GM18505 (cell line): Measurements from ENCODE around the gene LPCAT4.

Experiments
- ATAC-seq: cut with Tn5 transposase; IDR thresholded peaks from one replicate; pipeline ENCODE4 v1.9.1; 2021; ENCODE audit not compliant: unreplicated experiment
- POLR2A ChIP-seq: IDR thresholded peaks from 4 replicates; pipeline ENCODE4 v1.6.1; 2011; ENCODE audit warnings: borderline replicate concordance; ENCODE audit not compliant: insufficient read depth, insufficient read length; ENCODE audit errors: extremely low read depth

Gene LPCAT4

DNA sequence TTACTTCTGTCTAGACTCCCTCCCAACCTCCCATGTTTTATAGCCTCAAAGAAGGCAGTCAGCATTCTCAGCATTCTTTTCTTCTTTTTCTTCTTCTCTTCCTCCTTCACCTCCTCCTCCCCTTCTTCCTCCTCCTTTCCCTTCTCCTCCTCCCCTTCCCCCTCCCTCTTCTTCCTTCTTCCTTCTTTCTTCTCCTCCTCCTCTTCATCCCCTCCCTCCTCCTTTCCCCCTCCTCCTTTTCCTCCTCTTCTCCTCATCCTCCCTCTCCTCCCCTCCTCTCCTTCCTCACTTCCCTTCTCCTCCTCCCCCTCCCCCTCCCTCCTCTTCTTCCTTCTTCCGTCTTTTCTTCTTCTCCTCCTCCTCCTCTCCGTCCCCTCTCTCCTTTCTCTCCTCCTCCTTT is 3.6 kb upstream of the LPCAT4 start:
- no peak for ATAC-seq
- no peak for TF ChIP-seq POLR2A

DNA sequence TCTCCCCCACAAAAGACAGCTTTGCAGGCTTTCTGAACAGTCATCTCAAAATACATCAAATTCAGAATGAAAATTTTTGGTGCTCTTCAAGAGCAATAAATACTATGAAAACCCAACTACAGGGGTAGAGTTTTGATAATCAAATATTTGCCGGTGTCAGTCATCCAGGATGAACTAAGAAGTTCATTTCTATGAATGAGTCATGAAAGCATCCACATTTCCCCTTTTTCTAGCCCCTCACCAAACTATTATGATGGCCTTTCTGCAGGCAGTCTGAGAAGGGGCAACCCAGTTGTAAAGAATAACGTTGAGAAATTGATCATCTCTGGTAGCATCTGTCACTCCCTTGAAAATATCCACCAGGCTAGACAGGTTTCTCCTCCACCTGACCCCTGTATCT is 3.1 kb upstream of the LPCAT4 start:
- TF ChIP-seq POLR2A, result no peak
- ATAC-seq, result no peak

- no peak for TF ChIP-seq POLR2A
- ATAC-seq, result no peak
Measured at GRCh38 chr15:34366271-34367065, 528 bp downstream of the LPCAT4 start.

DNA sequence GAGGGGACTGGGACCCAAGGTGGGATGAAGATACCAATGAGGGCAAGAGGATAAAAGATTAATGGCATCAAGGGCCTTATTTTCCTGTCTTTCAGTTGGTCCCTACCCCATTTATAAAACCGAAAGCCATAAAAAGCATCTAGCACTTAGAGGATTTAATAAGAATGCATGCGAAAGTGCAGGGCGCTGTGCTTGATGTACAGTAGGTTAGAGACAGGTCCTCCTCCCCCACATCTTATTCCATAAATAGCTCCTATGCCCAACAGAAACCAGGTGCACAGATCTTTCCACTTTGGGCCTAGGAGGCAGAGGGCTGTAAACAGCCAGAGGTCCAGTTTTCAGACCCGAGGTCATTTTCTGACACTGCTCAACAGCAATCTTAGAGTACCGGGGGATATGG is 1.2 kb downstream of the LPCAT4 start:
- TF ChIP-seq POLR2A, result no peak
- ATAC-seq, result no peak

GRCh38 chr15:34365091-34365825 is 1.7 kb downstream of the LPCAT4 start:
- no peak for ATAC-seq
- TF ChIP-seq POLR2A, result no peak

DNA sequence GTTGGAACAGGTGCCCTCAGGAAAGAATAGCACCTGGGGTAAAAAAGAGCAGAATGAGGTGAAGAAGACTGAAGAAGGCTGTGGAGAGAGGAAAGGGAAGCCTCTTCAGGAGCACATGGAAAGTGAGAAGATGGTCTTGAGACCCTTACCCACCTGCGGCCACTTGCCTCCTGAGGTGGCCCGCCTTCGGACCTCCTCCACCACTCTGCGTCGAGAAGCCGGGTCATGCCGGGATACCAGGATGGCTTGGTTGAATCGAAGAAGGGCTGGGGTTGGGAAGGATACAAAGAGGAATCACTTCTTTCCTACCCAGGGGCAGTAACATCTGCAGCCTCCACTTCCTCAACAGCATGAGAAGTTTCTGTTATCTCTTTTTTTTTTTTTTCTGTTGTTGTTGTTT is 3.0 kb downstream of the LPCAT4 start:
- ATAC-seq, result no peak
- TF ChIP-seq POLR2A, result no peak

DNA sequence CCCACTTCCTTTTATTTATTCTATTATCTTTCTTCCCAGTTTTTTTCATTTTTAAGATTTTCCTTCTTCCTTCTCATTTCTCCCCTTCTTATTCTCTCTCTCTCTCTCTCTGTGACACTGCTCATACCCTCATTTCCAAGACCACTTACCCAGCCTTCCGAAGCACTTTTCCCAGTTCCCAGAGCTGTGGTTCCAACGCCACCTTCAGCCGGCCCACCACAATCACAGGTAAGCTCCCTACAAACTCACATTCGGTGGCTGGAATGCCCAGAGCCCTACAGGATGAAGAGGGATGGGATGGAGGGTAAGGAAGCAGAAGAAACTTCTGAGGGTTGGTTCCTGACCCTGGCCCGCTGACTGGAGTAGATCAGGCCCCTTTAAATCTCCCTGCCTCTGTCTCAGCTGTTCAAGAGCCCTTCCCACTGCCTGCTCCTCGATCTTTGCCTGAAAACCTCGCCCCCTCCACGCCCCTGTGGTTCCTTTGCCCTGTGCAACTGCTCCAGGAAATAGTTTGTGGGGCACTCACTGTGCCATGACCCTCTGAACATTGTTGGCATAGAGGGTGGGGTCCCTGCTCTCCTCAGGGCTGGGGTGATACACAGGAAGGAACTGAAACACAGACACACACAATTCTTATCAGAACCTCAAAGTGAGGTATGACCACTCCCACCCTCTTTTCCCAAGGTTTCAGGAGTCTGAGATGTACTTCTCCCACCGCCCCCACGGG is 4.8 kb downstream of the LPCAT4 start:
- no peak for TF ChIP-seq POLR2A
- ATAC-seq, result no peak

DNA sequence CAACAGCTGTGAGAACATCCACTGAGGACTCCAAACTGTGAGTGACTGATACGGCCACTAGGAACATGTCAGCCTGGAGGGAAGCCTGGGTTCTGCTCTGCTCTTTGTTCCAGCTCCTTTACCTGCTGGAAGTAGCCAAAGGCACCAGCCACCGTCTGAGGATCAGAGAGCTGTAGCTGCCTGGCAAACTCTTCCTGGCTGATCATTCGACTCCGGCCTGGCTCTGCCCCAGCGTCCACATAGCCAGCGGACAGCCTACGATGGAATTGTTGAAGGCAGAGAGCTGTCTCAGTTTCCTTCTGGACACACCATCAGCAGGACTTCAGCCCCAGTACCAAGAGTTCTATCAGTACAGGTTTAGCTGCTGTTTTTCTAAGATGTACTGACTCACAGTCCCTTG is 5.7 kb downstream of the LPCAT4 start:
- no peak for TF ChIP-seq POLR2A
- no peak for ATAC-seq

DNA sequence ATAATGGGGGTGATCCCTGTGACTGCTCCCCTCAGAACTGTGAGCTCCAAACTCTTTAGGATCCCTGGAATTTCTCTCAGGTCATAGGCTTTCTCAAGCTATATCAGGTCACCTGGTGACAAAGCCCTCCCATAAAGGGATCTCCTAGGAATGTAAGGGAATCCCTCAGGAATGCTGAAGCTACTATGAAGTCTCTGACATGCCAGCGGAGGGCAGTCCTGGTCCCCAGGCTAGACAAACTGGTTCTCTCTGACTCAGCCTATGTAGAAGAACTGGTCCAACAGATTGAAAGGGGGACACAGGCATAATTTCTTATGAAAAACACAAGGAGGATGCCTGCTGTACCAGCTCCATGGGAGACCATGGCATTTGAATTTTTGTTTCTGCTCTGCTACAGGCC is 6.7 kb downstream of the LPCAT4 start:
- ATAC-seq, result no peak
- no peak for TF ChIP-seq POLR2A

DNA sequence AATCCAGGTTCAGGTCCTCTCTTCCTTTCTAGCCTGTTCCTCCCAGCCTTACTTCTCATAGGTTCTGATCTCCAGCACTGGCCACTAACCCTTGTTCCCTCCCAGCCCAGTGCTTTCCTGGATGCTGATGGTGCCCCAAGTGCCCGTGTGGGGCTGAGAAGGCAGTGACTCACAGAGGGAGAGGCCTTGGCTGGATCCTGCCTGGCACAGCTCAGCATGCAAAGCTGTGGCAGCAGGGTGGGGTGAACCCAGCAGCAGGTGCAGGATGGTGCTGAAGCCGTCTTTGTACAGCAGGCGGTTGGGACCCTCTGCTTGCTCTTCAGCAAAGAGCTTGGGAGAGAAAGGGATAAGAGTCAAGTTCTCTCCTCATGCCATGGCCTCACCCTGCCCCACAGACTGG is 7.6 kb downstream of the LPCAT4 start:
- ATAC-seq, result no peak

DNA sequence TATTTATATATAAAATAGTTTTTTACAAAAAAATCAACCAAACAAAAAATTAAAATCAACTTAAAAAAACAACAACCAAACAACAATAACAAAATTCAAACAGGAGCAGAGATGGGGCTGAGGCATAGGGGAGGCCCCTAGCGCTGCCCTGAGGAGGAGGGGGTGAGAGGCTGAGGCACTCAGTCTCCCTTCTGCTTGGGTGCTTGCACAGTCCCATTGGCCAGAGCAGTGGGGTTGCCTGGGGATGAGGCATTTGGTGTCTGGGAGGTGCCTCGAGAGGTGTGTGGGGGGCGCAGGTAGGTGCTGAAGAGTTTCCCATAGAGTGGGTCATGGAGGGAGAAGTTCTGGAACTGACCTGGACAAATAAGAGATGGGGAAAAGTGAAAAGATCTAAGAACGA is 8.0 kb downstream of the LPCAT4 start:
- ATAC-seq, result no peak
- TF ChIP-seq POLR2A, result no peak

More for the DNA sequence above, 7.6 kb downstream of the LPCAT4 start:
- TF ChIP-seq POLR2A, result no peak

DNA sequence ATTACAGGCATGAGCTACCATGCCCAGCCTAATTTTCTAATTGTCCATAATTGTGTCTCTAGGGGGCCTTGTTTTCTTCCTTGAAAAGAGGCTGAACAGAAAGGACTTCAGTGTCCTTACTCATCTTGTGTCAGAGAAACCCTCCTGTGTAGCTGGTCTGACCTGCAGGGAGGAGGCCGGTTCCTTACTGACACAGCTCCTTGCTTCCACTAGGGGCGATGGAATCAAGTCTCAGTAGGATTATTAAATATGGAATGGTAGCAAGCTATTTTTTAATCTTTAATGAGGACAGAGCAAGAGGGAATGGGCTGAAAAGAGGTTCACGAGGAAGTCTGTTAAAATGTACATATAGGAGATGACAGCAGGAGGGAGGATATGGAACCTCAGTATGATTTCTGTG is 8.6 kb downstream of the LPCAT4 start:
- no peak for ATAC-seq
- no peak for TF ChIP-seq POLR2A

GRCh38 chr15:34357653-34358052 is 9.3 kb downstream of the LPCAT4 start:
- no peak for TF ChIP-seq POLR2A

More at GRCh38 chr15:34357653-34358052, 9.3 kb downstream of the LPCAT4 start:
- ATAC-seq, result no peak
